Activated naive CD8-positive, alpha-beta T cell treated with anti-CD3 and anti-CD28 coated beads, Interleukin-2, amount 50 U/mL, for 16 hours (primary cell): ENCODE measurements around the gene CTAG1A.
"Not testable (repeated sequence)": the region's sequence is repeated elsewhere in the genome, so short reads cannot be mapped to it uniquely, and the experiment has no call there.

Experiments
- DNase-seq: peaks from one replicate; pipeline ENCODE4 v3.0.0-alpha.2; 2020; ENCODE audit warnings: low read depth, low spot score

CTAG1A gene

DNA sequence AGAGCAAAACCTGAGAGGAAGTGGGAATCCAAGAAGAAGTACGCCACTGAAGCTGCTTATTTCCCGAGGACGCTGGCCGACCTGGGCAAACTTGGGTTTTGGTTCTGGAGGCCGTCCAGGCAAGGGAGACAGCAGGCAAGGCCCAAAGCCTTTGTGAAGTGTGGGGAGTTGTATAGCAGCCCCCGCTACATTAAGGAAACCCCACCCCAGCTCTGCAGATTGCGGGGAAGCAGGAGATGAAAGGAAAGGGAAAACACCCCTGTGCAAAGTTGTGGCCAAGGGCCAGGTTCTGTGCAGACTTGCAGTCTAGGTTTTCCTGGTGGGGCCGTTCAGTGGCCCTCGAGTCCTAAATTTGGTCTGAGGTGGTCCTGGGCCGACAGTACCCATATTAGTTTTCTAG is 11.9 kb upstream of the CTAG1A start:
- not testable (repeated sequence) for DNase-seq

GRCh38 chrX:154575076-154575475 is 9.9 kb upstream of the CTAG1A start:
- DNase-seq = not testable (repeated sequence)

DNA sequence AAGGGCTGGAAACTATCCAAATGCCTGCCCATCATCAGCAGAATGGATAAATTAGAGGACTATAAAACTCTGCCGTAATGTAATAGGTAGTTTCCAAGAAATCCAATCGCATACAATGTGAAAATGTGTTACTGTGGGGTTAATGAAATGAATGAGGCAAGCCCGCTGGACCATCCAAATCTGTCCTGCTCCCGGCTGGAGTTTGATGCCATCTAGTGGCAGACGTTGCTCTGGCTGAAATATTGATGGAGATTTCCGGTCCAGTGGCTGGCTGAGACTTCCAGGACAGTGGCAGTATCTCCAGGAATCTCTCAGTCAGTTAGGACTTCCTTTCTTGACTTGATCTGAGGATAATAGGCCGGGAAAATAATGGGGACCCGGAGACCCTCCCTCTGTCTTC is 1.9 kb upstream of the CTAG1A start:
- DNase-seq = not testable (repeated sequence)

DNA sequence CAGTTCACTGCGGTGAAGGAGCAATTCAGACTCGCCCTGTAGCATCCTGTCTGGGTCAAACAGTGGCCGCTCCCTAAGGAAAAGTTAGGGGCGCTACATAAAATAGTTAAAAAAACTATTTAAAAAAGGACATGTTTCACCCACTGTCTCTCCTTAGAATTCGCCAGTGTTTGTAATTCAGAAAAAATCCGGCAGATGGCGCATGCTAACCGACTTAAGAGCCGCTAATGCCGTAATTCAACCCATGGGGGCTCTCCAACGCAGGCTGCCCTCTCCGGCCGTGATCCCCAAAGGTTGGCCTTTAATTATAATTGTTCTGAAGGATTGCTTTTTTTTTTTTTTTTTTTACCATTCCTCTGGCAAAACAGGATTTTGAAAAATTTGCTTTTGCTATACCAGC is 5.5 kb downstream of the CTAG1A start:
- DNase-seq = not testable (repeated sequence)

- no peak for DNase-seq
These were observed 7.6 kb downstream of the CTAG1A start for GRCh38 chrX:154592505-154592904.

DNA sequence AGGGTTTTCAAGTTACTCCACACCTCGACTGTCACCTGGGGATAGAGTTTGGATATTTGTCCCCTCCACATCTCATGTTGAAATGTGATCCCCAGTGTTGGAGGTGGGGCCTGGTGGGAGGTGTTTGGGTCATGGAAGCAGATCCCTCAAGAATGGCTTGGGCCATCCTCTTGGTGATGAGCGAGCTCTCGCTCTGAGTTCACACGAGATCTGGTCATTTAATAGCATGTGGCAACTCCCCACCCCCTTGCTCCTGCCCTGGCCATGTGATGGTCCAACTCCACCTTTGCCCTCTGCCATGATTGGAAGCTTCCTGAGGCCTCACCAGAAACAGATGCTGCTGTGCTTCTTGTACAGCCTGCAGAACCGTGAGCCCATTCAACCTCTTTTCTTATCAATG is 8.3 kb downstream of the CTAG1A start:
- no peak for DNase-seq

DNA sequence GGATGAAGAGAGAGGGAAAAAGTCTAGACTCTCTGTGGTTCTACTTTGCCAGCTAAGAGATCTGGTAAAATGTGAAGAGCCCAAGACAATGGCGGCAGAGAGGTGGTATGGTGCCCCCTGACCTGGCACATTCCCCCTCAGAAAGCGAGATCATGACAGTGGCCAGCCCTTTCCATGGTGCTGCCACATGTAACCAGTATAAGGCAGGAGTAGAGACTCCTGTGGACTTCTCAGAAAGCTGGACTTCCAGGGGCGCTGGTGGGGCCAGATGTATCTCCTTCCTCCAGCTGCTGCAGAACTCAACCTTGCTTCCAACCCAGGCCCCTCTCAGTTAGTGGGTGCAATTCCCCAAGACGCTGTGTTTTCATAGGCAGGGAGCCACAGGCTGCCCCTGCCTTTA is 9.6 kb downstream of the CTAG1A start:
- no peak for DNase-seq

DNA sequence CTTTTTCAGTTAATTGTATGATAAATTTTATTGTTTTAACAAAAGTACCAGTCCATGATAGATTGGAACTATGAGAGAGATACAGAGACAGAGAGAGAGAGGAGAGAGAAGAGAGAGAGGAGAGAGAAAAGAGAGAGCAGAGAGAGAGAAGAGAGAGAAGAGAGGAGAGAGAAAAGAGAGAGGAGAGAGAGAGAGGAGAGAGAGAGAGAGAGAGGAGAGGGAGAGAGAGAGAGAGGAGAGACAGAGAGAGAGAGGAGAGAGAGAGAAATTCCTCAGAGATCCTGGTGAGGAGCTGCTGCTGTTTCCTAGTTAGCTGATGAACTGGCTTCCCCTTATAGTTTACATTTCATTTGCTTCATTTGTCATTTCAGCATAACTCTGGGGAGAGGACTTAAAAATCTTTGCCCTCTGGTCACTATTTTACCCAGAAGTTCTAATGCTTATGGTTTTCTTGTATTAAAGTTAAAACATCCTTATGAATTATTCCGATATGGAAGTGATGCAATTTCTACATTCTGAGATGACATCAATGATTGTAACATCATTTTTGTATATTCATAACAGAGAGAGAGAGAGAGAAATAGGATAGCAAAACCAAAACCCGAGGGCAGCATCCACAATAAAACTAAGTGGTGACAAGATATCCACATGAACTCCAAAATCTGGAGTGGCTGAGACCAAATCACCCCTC is 10.8 kb downstream of the CTAG1A start:
- no peak for DNase-seq

DNA sequence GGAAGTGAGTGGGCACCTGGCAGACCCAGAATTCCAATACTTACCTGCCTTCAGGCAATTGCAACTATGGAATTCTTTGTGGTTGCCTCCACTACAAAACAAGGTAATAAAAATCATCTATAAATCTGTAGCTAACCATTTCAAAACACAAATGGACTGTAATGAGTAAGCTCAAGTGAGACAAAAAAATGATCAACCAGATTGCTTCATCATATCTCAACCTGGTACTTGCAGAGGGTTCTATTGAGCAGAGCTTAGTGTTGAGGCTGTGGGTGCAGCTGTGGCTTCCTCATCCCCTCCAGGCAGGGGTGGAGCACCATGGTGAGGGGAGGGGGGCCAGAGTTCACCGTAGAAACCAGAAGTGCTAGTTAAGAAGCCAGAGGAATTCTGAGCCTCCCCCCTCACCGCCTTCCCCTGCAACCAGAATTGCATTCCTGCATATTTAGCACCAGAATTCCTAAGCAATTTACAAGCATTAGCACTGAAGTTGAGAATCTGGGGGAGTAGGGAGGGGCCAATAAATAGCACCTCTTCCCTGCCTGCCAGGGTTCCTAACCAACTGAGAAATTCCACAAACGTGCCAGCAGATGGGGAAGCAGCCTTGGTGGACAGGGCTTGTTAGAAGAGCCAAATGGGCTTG is 11.5 kb downstream of the CTAG1A start:
- no peak for DNase-seq

GRCh38 chrX:154597221-154597620 is 12.3 kb downstream of the CTAG1A start:
- DNase-seq = no peak

- DNase-seq = no peak
These were observed 13.7 kb downstream of the CTAG1A start for GRCh38 chrX:154598656-154599055.

DNA sequence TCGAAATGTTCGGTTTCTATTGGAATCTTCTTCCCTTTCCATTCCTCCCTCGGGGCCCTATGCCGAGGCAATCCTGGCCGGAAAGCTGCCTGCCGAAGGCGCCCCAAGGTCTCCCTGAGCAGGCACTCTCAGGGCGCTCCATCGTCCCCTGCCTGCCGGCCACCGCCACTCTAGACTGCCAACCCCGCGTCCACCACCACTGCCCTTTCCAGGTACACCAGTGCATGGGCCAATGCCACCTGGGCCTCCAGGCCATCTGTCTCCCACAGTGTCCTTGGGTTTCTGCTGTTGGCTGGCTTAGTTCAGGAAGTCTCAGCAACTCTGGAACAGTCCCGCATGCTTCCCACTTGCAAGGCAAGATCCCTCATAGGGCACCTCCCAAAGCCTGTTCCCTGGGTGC is 14.6 kb downstream of the CTAG1A start:
- DNase-seq = no peak

GRCh38 chrX:154600759-154601374 is 15.9 kb downstream of the CTAG1A start:
- DNase-seq = no peak

- DNase-seq = no peak
These were observed 17.3 kb downstream of the CTAG1A start for GRCh38 chrX:154602226-154602625.

GRCh38 chrX:154602766-154603437 is 18.0 kb downstream of the CTAG1A start:
- DNase-seq = no peak

GRCh38 chrX:154603438-154604430 is 18.8 kb downstream of the CTAG1A start:
- no peak for DNase-seq

- no peak for DNase-seq
These were observed 20.6 kb downstream of the CTAG1A start for GRCh38 chrX:154605566-154605965.

GRCh38 chrX:154607370-154607769 is 22.4 kb downstream of the CTAG1A start:
- no peak for DNase-seq

- not testable (repeated sequence) for DNase-seq
These were observed 23.0 kb downstream of the CTAG1A start for GRCh38 chrX:154607976-154608375.

DNA sequence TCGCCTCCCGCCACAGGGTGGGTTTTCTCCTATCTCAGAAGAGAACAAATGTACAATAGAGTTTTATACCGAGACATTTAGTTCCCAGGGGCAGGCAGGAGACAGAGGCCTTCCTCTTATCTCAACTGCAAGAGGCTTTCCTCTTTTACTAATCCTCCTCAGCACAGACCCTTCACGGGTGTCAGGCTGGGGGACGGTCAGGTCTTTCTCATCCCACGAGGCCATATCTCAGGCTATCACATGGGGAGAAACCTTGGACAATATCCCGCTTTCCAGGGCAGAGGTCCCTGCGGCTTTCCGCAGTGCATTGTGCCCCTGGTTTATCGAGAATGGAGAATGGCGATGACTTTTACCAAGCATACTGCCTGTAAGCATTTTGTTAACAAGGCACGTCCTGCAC is 23.9 kb downstream of the CTAG1A start:
- not testable (repeated sequence) for DNase-seq

- DNase-seq = not testable (repeated sequence)
These were observed 26.2 kb downstream of the CTAG1A start for GRCh38 chrX:154611146-154611545.
